GM12878 (cell line): ENCODE results near the gene PCBP4. TPM values are rescaled to one million over a fixed set of nuclear protein-coding genes. Genes with fewer than 3 reads are reported as not detected.

Experiments used
- ATAC-seq: fragments of 200-7000 bp; cut with Tn5 transposase; 3 replicates; pipeline ENCODE4 v1.9.1; 2020; ENCODE audit warnings: mild to moderate bottlenecking, moderate library complexity
- BruUV-seq: library from RNA; stranded (reverse); fragments of 400-500 nt; replicated peaks from 2 replicates; lab custom pipeline; 2021; lab: Mats Ljungman, UMichigan
- CTCF ChIA-PET: fragments of 300-600 bp; sonication (Branson Sonifier 250); formaldehyde crosslinking; extraction: SDS; loops from one replicate; lab custom pipeline; 2021; ENCODE audit warnings: inconsistent platforms; lab: Yijun Ruan, JAX
- POLR2A ChIA-PET: fragments of 350-600 bp; formaldehyde crosslinking; extraction: SDS; loops from one replicate; lab custom pipeline; 2021; ENCODE audit warnings: inconsistent platforms; lab: Charles Lee
- RAD21 ChIA-PET: fragments of 300-600 bp; sonication (Branson Sonifier 250); formaldehyde crosslinking; loops from one replicate; lab custom pipeline; 2023; ENCODE audit warnings: antibody characterized with exemption; ENCODE audit not compliant: unreplicated experiment; lab: Charles Lee
- SMC1A ChIA-PET: fragments of 300-600 bp; sonication (Branson Sonifier 250); formaldehyde crosslinking; loops from one replicate; lab custom pipeline; 2023; ENCODE audit not compliant: unreplicated experiment, uncharacterized antibody; lab: Charles Lee
- DNase-seq: peaks from one replicate; pipeline ENCODE4 v3.0.0-alpha.2; 2011; ENCODE audit warnings: low read depth, low spot score
- FAIRE-seq: peaks from 3 replicates; lab custom pipeline; 2011; peaks lifted over from hg19 to GRCh38; lab: Jason Lieb, UNC
- H2AFZ ChIP-seq: 2 replicates; pipeline ENCODE4 v1.6.0; 2011; ENCODE audit warnings: low read depth, low read length, control low read depth; ENCODE audit not compliant: control insufficient read depth
- H3K27ac ChIP-seq: 2 replicates; pipeline ENCODE4 v1.5.1; 2011; ENCODE audit warnings: control low read depth; ENCODE audit not compliant: control insufficient read depth, insufficient read depth
- H3K27me3 ChIP-seq, 2 experiments: replicated peaks in 1 of 2; 2 replicates each; pipeline versions ENCODE4 v1.6.0 to v1.6.1; 2011; ENCODE audit warnings: low read length in 1 of 2; ENCODE audit not compliant: control insufficient read depth in 2 of 2, insufficient read depth in 2 of 2
- H3K36me3 ChIP-seq, 2 experiments: 2 replicates each; pipeline ENCODE4 v1.5.1; 2011; ENCODE audit warnings: low read length in 1 of 2; ENCODE audit not compliant: control insufficient read depth in 2 of 2, insufficient read depth in 2 of 2
- H3K4me1 ChIP-seq: 2 replicates; pipeline ENCODE4 v1.6.1; 2011; ENCODE audit warnings: mild to moderate bottlenecking, low read length, moderate library complexity, mixed read lengths; ENCODE audit not compliant: control insufficient read depth, insufficient read depth
- H3K4me2 ChIP-seq: 2 replicates; pipeline ENCODE4 v1.6.0; 2011; ENCODE audit warnings: control low read depth; ENCODE audit not compliant: control insufficient read depth, insufficient read depth
- H3K4me3 ChIP-seq: fragments of 200-600 bp; sonication (generic); 2 replicates; pipeline ENCODE4 v1.5.1; 2016
- H3K79me2 ChIP-seq: 2 replicates; pipeline ENCODE4 v1.6.0; 2011; ENCODE audit warnings: low read length; ENCODE audit not compliant: control insufficient read depth, insufficient read depth
- H3K9ac ChIP-seq: 2 replicates; pipeline ENCODE4 v1.8.0; 2011; ENCODE audit warnings: low read length, control low read depth, mixed read lengths; ENCODE audit not compliant: control insufficient read depth, insufficient read depth
- H3K9me3 ChIP-seq: replicated peaks from 3 replicates; pipeline ENCODE4 v1.5.1; 2011; ENCODE audit warnings: mild to moderate bottlenecking, low read length; ENCODE audit not compliant: control insufficient read depth, insufficient read depth
- H4K20me1 ChIP-seq: 2 replicates; pipeline ENCODE4 v1.6.0; 2011; ENCODE audit not compliant: control insufficient read depth, insufficient read depth
- EED ChIP-seq: sonication (generic); IDR thresholded peaks from 2 replicates; pipeline ENCODE4 v1.6.1; 2016; ENCODE audit warnings: antibody characterized with exemption, low read depth
- ETV6 ChIP-seq, 2 experiments: fragments of 450-650 bp in 1 of 2; IDR thresholded peaks in 1 of 2; conservative IDR thresholded peaks in 1 of 2; 2 replicates each; pipeline ENCODE4 v1.6.1; 2014; ENCODE audit warnings: antibody characterized with exemption in 1 of 2, borderline replicate concordance in 1 of 2, low read depth in 1 of 2, mild to moderate bottlenecking in 1 of 2, moderate library complexity in 1 of 2
- KDM1A ChIP-seq: fragments of 200-600 bp; sonication (generic); IDR thresholded peaks from 2 replicates; pipeline ENCODE4 v1.6.1; 2016; ENCODE audit warnings: borderline replicate concordance
- MYC ChIP-seq: IDR thresholded peaks from 2 replicates; pipeline ENCODE4 v1.6.1; 2011; ENCODE audit warnings: mild to moderate bottlenecking, low read length, moderate library complexity, inconsistent platforms; ENCODE audit not compliant: insufficient read depth, insufficient replicate concordance, insufficient read length, severe bottlenecking
- NBN ChIP-seq: fragments of 450-650 bp; IDR thresholded peaks from 2 replicates; pipeline ENCODE4 v1.6.1; 2016
- NFIC ChIP-seq: IDR thresholded peaks from 2 replicates; pipeline ENCODE4 v1.6.1; 2012; ENCODE audit warnings: low read depth, mild to moderate bottlenecking, inconsistent platforms, low read length, moderate library complexity
- NR2F1 ChIP-seq: fragments of 450-650 bp; conservative IDR thresholded peaks from 2 replicates; pipeline ENCODE4 v1.6.1; 2017; ENCODE audit warnings: mild to moderate bottlenecking
- RAD51 ChIP-seq: fragments of 450-650 bp; IDR thresholded peaks from 2 replicates; pipeline ENCODE4 v1.6.1; 2016; ENCODE audit warnings: moderate library complexity, mild to moderate bottlenecking, inconsistent platforms
- RELA ChIP-seq: fragments of 450-650 bp; IDR thresholded peaks from 2 replicates; pipeline ENCODE4 v1.8.0; 2014; ENCODE audit warnings: borderline replicate concordance; ENCODE audit not compliant: partially characterized antibody
- RELB ChIP-seq: fragments of 450-650 bp; IDR thresholded peaks from 2 replicates; pipeline ENCODE4 v1.6.1; 2017; ENCODE audit warnings: low read depth, mild to moderate bottlenecking, moderate library complexity
- ZNF592 ChIP-seq: fragments of 450-650 bp; IDR thresholded peaks from 2 replicates; pipeline ENCODE4 v1.6.1; 2017; ENCODE audit warnings: mild to moderate bottlenecking, moderate library complexity
- ZZZ3 ChIP-seq: IDR thresholded peaks from 2 replicates; pipeline ENCODE4 v1.6.1; 2011; ENCODE audit warnings: low read depth; ENCODE audit not compliant: control insufficient read depth, insufficient read length
- WGBS: methylation state at CpG from one replicate; pipeline ENCODE4 v1.1.6; 2016; ENCODE audit warnings: low lambda C conversion rate; ENCODE audit not compliant: insufficient replicate concordance, insufficient coverage; ENCODE audit errors: missing lambda C conversion rate; 5-methylcytosine and 5-hydroxymethylcytosine counted together
- in situ Hi-C: fragments of 300-500 bp; cut with MboI; formaldehyde crosslinking; loops from 9 replicates; pipeline ENCODE4 v1.14.3; 2018; ENCODE audit warnings: mixed read lengths
- intact Hi-C: fragments of 100-400 bp; cut with micrococcal nuclease; formaldehyde crosslinking; loops from one replicate; pipeline ENCODE4 v1.14.2; 2022; ENCODE audit not compliant: unreplicated experiment
- polyA plus RNA-seq, 11 experiments: library from polyadenylated mRNA; depleted of rRNA in 4 of 11; unstranded in 6 of 11; stranded (reverse) in 5 of 11; fragments of >200 nt; fragmentation: Nextera tagmentation in 4 of 11; fragmentation: Illumina TruSeq in 1 of 11; extraction: Ambion mirVana in 4 of 11; extraction: Trizol in 1 of 11; gene quantifications; 1 replicate in 1 of 11; 2 replicates in 10 of 11; pipeline versions ENCODE4 v1.2.1 to v1.2.3, GENCODE V29; 2011 to 2016; ENCODE audit warnings: inconsistent platforms in 2 of 11, missing spikeins in 2 of 11, low read depth in 1 of 11
- total RNA-seq, 4 experiments: library from RNA; depleted of rRNA in 3 of 4; stranded (reverse); fragments of >200 nt in 3 of 4; fragmentation: Illumina TruSeq in 1 of 4; extraction: Trizol in 1 of 4; gene quantifications; 2 replicates each; pipeline versions ENCODE4 v1.2.1 to v1.2.3, GENCODE V29; 2013 to 2021

Gene PCBP4
- total and polyA plus RNA-seq, 10 of the 15 experiments (the other 5 are each of a cell fraction or from before 2014, with no cell fraction given), result 0.05 to 14.5 (median 4.2) TPM

GRCh38 chr3:51927061-51927977, 39.9 kb downstream of the PCBP4 start:
- H3K27ac ChIP-seq, result no peak overlapping the region
- no TSS peak for BruUV-seq

GRCh38 chr3:51921081-51921578, 46.1 kb downstream of the PCBP4 start:
- ChIA-PET CTCF (no interaction called here), POLR2A (interaction anchor here (0.5 kb wide), 1 partner anchor 32 kb away, joined by 3 read pairs; no protein-coding TSS in a partner anchor), SMC1A (no interaction called here), RAD21 (no interaction called here)
- intact Hi-C loops, result no loop called here
- no peak for TF ChIP-seq KDM1A
- TF ChIP-seq MYC, result no peak
- TF ChIP-seq RELA, result no peak
- no peak for TF ChIP-seq NR2F1
- no peak for TF ChIP-seq ZNF592
- TF ChIP-seq EED, result no peak
- TF ChIP-seq RELB, result no peak
- DNase-seq (no peak), FAIRE-seq (no peak), ATAC-seq (no peak)
- Histone ChIP-seq H3K9me3 (no peaks in the 10 kb centered on the region), H4K20me1 (no peaks in the 10 kb centered on the region), H2AFZ (no peak overlapping the region), H3K79me2 (no peaks in the 10 kb centered on the region), H3K9ac (no peak overlapping the region), H3K4me3 (no peak overlapping the region), H3K27me3 (no peaks in the 10 kb centered on the region), H3K4me2 (no peak overlapping the region), H3K27ac (no peak overlapping the region), H3K4me1 (no peaks in the 10 kb centered on the region), H3K36me3 (no peaks in the 10 kb centered on the region)
- BruUV-seq, result no TSS peak
- 45% methylated on average over 11 of the region's 11 CpGs for WGBS
- in situ Hi-C loops, result no loop called here

More at GRCh38 chr3:51927061-51927977, 39.9 kb downstream of the PCBP4 start:
- 56% methylated on average over 5 of the region's 5 CpGs for WGBS
- ChIA-PET POLR2A (no interaction called here), SMC1A (no interaction called here)
- no peaks in the 10 kb centered on the region for H3K4me1 ChIP-seq
- in situ Hi-C loops, result no loop called here
- H3K9ac ChIP-seq, result no peak overlapping the region
- no peak overlapping the region for H3K4me2 ChIP-seq
- H3K9me3 ChIP-seq, result no peaks in the 10 kb centered on the region
- TF ChIP-seq NBN, result no peak
- no peak for TF ChIP-seq ZZZ3
- no peak for TF ChIP-seq ETV6 (conservative IDR thresholded peaks at IDR 0.05 in 1 of 2, IDR thresholded peaks at IDR 0.05 in 1 of 2; ENCODE audit: borderline replicate concordance in 1 of 2, low read depth in 1 of 2)
- no peak for TF ChIP-seq NFIC
- no peak for TF ChIP-seq RAD51
- TF ChIP-seq, all 136 proteins: peak for 0
- H3K4me3 ChIP-seq, result no peak overlapping the region
- ChIA-PET CTCF (no interaction called here), RAD21 (no interaction called here)
- H2AFZ ChIP-seq, result no peak overlapping the region
- no peaks in the 10 kb centered on the region for H4K20me1 ChIP-seq
- DNase-seq (no peak), ATAC-seq (no peak), FAIRE-seq (no peak)
- intact Hi-C loops, result no loop called here
- H3K27me3 ChIP-seq, result no peaks in the 10 kb centered on the region
- no peaks in the 10 kb centered on the region for H3K79me2 ChIP-seq
- no peaks in the 10 kb centered on the region; a peak in 1 of 4 replicates for H3K36me3 ChIP-seq
